ENCODE measurements around the gene SNX27. TPM values are rescaled to one million over a fixed set of nuclear protein-coding genes. Genes with fewer than 3 reads are reported as not detected.
A peak's percentile ranks its signal among the peaks of the same experiment; 100 is the strongest.

The SNX27 gene
- total RNA-seq, 1 donor from 2014 or later = 33.9 TPM

DNA sequence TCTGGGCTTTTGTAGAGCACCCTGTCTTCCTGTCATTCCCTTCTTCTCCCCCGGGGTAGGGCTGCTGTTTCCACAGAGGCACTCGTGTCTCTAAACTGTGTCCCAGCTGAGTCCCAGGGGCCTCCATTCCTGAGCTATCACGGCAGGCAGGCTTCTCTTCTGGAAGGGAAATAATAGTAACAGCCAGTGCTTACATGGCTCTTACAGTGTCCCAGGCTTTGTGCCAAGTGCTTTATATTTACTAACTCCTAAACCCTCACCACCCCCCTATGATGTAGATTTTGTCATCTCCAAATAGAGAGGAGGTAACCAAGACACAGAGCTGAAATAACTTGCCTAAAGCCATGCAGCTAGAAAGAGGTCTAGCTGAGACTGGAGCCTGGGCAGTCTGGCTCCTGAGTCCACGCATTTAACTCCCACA is 106.2 kb downstream of the SNX27 start:
- DNase-seq (ENCODE audit: extremely low spot score, unreplicated experiment) = no peak
- Mint-ChIP-seq H3K4me3 (ENCODE audit: unreplicated experiment) (no peak overlapping the region), H3K27me3 (ENCODE audit: unreplicated experiment) (peaks cover 65% of the 10 kb centered on the region), H3K4me1 (ENCODE audit: unreplicated experiment) (peaks cover 34% of the 10 kb centered on the region), H3K27ac (ENCODE audit: unreplicated experiment) (no peak overlapping the region), H3K9me3 (ENCODE audit: unreplicated experiment) (no peaks in the 10 kb centered on the region), H3K36me3 (ENCODE audit: unreplicated experiment) (peaks cover 2% of the 10 kb centered on the region)
- TF ChIP-seq, protein P1, sequence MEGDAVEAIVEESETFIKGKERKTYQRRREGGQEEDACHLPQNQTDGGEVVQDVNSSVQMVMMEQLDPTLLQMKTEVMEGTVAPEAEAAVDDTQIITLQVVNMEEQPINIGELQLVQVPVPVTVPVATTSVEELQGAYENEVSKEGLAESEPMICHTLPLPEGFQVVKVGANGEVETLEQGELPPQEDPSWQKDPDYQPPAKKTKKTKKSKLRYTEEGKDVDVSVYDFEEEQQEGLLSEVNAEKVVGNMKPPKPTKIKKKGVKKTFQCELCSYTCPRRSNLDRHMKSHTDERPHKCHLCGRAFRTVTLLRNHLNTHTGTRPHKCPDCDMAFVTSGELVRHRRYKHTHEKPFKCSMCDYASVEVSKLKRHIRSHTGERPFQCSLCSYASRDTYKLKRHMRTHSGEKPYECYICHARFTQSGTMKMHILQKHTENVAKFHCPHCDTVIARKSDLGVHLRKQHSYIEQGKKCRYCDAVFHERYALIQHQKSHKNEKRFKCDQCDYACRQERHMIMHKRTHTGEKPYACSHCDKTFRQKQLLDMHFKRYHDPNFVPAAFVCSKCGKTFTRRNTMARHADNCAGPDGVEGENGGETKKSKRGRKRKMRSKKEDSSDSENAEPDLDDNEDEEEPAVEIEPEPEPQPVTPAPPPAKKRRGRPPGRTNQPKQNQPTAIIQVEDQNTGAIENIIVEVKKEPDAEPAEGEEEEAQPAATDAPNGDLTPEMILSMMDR (IDR thresholded peaks at IDR 0.05) = no peak

DNA sequence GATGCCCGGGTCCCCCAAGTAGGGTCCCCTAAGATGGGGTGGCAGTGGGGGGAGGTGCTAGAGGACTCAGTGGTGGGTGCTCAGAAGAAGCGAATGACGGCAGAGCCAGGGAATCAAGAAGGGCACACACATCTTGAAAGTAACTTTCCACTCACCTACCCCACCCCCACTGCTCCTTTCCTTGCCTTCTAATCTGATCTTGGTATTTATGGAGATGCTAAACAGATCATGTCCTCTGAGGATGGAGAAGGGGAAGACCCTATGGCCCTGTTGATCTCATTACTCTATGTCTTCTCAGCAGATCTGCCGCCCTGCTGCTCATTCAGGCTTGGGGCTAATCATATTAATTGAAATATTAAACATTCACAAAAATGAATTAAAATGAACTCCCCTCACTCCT is 106.8 kb downstream of the SNX27 start:
- H3K27ac Mint-ChIP-seq (ENCODE audit: unreplicated experiment) = no peak overlapping the region

GRCh38 chr1:151720125-151720524 is 108.3 kb downstream of the SNX27 start:
- no peak overlapping the region for H3K4me3 Mint-ChIP-seq (ENCODE audit: unreplicated experiment)
- peaks cover 34% of the 10 kb centered on the region for H3K4me1 Mint-ChIP-seq (ENCODE audit: unreplicated experiment)
- peak overlapping the region; percentile 62 for H3K27ac Mint-ChIP-seq (ENCODE audit: unreplicated experiment)
- DNase-seq (ENCODE audit: extremely low spot score, unreplicated experiment) = no peak
- H3K9me3 Mint-ChIP-seq (ENCODE audit: unreplicated experiment) = no peaks in the 10 kb centered on the region
- peaks cover 65% of the 10 kb centered on the region for H3K27me3 Mint-ChIP-seq (ENCODE audit: unreplicated experiment)
- H3K36me3 Mint-ChIP-seq (ENCODE audit: unreplicated experiment) = peaks cover 2% of the 10 kb centered on the region
- TF ChIP-seq, protein P1 (IDR thresholded peaks at IDR 0.05) = no peak

More for the DNA sequence above, 106.8 kb downstream of the SNX27 start:
- H3K4me1 Mint-ChIP-seq (ENCODE audit: unreplicated experiment) = peaks cover 34% of the 10 kb centered on the region
- peaks cover 2% of the 10 kb centered on the region for H3K36me3 Mint-ChIP-seq (ENCODE audit: unreplicated experiment)
- H3K27me3 Mint-ChIP-seq (ENCODE audit: unreplicated experiment) = peaks cover 68% of the 10 kb centered on the region
- no peak for DNase-seq (ENCODE audit: extremely low spot score, unreplicated experiment)
- H3K4me3 Mint-ChIP-seq (ENCODE audit: unreplicated experiment) = no peak overlapping the region
- no peaks in the 10 kb centered on the region for H3K9me3 Mint-ChIP-seq (ENCODE audit: unreplicated experiment)
- TF ChIP-seq, protein P1 (IDR thresholded peaks at IDR 0.05) = no peak

DNA sequence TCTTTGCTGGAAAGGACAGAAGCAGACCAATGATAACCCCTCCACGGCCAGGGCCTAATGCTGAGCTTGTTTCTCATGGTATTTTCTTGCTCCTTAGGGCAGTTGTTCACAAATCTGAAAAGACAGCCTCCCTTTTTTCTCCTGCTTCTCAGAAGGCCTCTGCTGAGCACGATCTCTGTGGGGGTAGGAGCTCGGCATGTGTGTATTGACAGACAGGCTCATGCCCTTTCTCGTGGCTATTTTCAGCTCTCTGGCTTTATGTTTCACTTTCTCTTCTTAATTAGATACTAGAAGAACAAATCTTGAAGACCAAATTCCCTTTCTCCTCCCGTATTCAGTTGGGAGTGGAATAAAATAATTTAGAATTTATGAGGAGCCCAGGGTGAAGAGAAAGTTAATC is 108.7 kb downstream of the SNX27 start:
- Mint-ChIP-seq H3K4me1 (ENCODE audit: unreplicated experiment) (peaks cover 34% of the 10 kb centered on the region), H3K27me3 (ENCODE audit: unreplicated experiment) (peaks cover 62% of the 10 kb centered on the region), H3K4me3 (ENCODE audit: unreplicated experiment) (peak overlapping the region; percentile 71), H3K9me3 (ENCODE audit: unreplicated experiment) (no peaks in the 10 kb centered on the region), H3K27ac (ENCODE audit: unreplicated experiment) (peak overlapping the region; percentile 62), H3K36me3 (ENCODE audit: unreplicated experiment) (peaks cover 2% of the 10 kb centered on the region)
- no peak for DNase-seq (ENCODE audit: extremely low spot score, unreplicated experiment)
- TF ChIP-seq, protein P1 (IDR thresholded peaks at IDR 0.05) = no peak

GRCh38 chr1:151720974-151721787 is 109.3 kb downstream of the SNX27 start, which contains the start of gene RIIAD1:
TSS of gene RIIAD1 (plus strand) at chr1:151721522. CDS start at chr1:151721537, 15 bp downstream.
- Mint-ChIP-seq H3K4me1 (ENCODE audit: unreplicated experiment) (peaks cover 33% of the 10 kb centered on the region), H3K9me3 (ENCODE audit: unreplicated experiment) (no peaks in the 10 kb centered on the region), H3K27ac (ENCODE audit: unreplicated experiment) (peak within 1 kb of the TSS; percentile 62), H3K4me3 (ENCODE audit: unreplicated experiment) (peak within 1 kb of the TSS; percentile 77), H3K36me3 (ENCODE audit: unreplicated experiment) (peaks cover 2% of the 10 kb centered on the region), H3K27me3 (ENCODE audit: unreplicated experiment) (peaks cover 62% of the 10 kb centered on the region)
- TF ChIP-seq, protein P1 (IDR thresholded peaks at IDR 0.05) = no peak
- DNase-seq (ENCODE audit: extremely low spot score, unreplicated experiment) = no peak

Measured in osteocyte (in vitro differentiated cells).